Tibial nerve (tissue), 3 donors: ENCODE data around the gene ITGA3.

ENCODE experiments used
- CTCF ChIP-seq, 5 experiments: fragments of 200-600 bp in 3 of 5; fragments of 450-650 bp in 2 of 5; sonication (generic) in 3 of 5; IDR thresholded peaks; one replicate each; pipeline ENCODE4 v1.5.1; 2016 to 2019; ENCODE audit warnings: antibody characterized with exemption in 5 of 5, mild to moderate bottlenecking in 3 of 5, moderate library complexity in 2 of 5
- POLR2A ChIP-seq, 2 donors: fragments of 450-650 bp; IDR thresholded peaks; one replicate each; pipeline ENCODE4 v1.6.1; 2017; ENCODE audit warnings: antibody characterized with exemption in 2 of 2, mild to moderate bottlenecking in 2 of 2, moderate library complexity in 2 of 2

GRCh38 chr17:50130559-50131305 lies 74.8 kb downstream of the ITGA3 start:
- TF ChIP-seq POLR2A (IDR thresholded peaks at IDR 0.05) (no peak), CTCF (IDR thresholded peaks at IDR 0.05) (no peak)
